Measurements from ENCODE around the gene TBC1D22A. TPM values are rescaled to one million over a fixed set of nuclear protein-coding genes. Genes with fewer than 3 reads are reported as not detected.
A peak's percentile ranks its signal among the peaks of the same experiment; 100 is the strongest.

TBC1D22A gene
- total RNA-seq, 4 donors from 2014 or later: 31.2 to 111 (median 41.8) TPM

- Histone ChIP-seq H3K36me3 (no peaks in the 10 kb centered on the region), H3K4me3 (no peak overlapping the region), H3K27me3 (no peaks in the 10 kb centered on the region), H3K9me3 (no peaks in the 10 kb centered on the region), H3K27ac (peak overlapping the region; percentile 59 to 70 (median 64)), H3K4me1 (peaks cover 11 to 61% (median 35%) of the 10 kb centered on the region in 4 donors)
- DNase-seq: no peak
- intact Hi-C loops (cut with DNase I; ENCODE audit: low total_unique reads) (no loop called here), in situ Hi-C loops (cut with MboI; ENCODE audit: low pct_ligation_motif_present in 1 of 4, low pct_unique_long_range_greater_than_20kb in 1 of 4, low sequenced_read_pairs in 3 of 4) (loop anchor here in 1 of 4 donors (25.0 kb wide), 1 partner anchor 208 kb away; no protein-coding TSS in a partner anchor)
- 63 to 64% methylated on average over 6 to 9 of the region's 9 CpGs for WGBS, 2 donors (ENCODE audit: low coverage in 1 of 2)
- TF ChIP-seq CTCF (IDR thresholded peaks at IDR 0.05) (no peak), POLR2A (IDR thresholded peaks at IDR 0.05) (no peak)
These were observed 8.3 kb downstream of the TBC1D22A start for GRCh38 chr22:46770726-46771125.

GRCh38 chr22:46773076-46773475, 10.6 kb downstream of the TBC1D22A start:
- in situ Hi-C loops (cut with MboI; ENCODE audit: low pct_ligation_motif_present in 1 of 4, low pct_unique_long_range_greater_than_20kb in 1 of 4, low sequenced_read_pairs in 3 of 4): loop anchor here in 1 of 4 donors (25.0 kb wide), 1 partner anchor 211 kb away; no protein-coding TSS in a partner anchor
- H3K4me3 ChIP-seq: no peak overlapping the region
- H3K4me1 ChIP-seq: peaks cover 24 to 62% (median 44%) of the 10 kb centered on the region in 4 donors
- TF ChIP-seq EP300 (IDR thresholded peaks at IDR 0.05; ENCODE audit: low read depth) (no peak), CTCF (IDR thresholded peaks at IDR 0.05) (no peak), POLR2A (IDR thresholded peaks at IDR 0.05) (no peak), POLR2AphosphoS5 (IDR thresholded peaks at IDR 0.05) (no peak)
- H3K36me3 ChIP-seq: no peaks in the 10 kb centered on the region
- intact Hi-C loops (cut with DNase I; ENCODE audit: low total_unique reads): no loop called here
- no peaks in the 10 kb centered on the region for H3K9me3 ChIP-seq
- peak overlapping the region in 3 of 4 donors; percentile 49 to 79 (median 58) for H3K27ac ChIP-seq
- WGBS, 2 donors (ENCODE audit: low coverage in 1 of 2): 98% methylated on average over 10 of the region's 10 CpGs; no CpG with 5 or more reads in 1 of the 2 donors
- H3K27me3 ChIP-seq: no peaks in the 10 kb centered on the region
- no peak for DNase-seq

GRCh38 chr22:46774253-46774979, 12.0 kb downstream of the TBC1D22A start:
- intact Hi-C loops (cut with DNase I; ENCODE audit: low total_unique reads) (no loop called here), in situ Hi-C loops (cut with MboI; ENCODE audit: low pct_ligation_motif_present in 1 of 4, low pct_unique_long_range_greater_than_20kb in 1 of 4, low sequenced_read_pairs in 3 of 4) (loop anchor here in 1 of 4 donors (25.0 kb wide), 1 partner anchor 212 kb away; no protein-coding TSS in a partner anchor)
- WGBS, 2 donors (ENCODE audit: low coverage in 1 of 2): 76 to 98% methylated on average over 7 to 24 of the region's 24 CpGs
- H3K27me3 ChIP-seq: no peaks in the 10 kb centered on the region
- DNase-seq: no peak
- TF ChIP-seq POLR2AphosphoS5 (IDR thresholded peaks at IDR 0.05): no peak
- TF ChIP-seq POLR2A (IDR thresholded peaks at IDR 0.05): no peak
- no peak for TF ChIP-seq CTCF (IDR thresholded peaks at IDR 0.05)
- TF ChIP-seq EP300 (IDR thresholded peaks at IDR 0.05; ENCODE audit: low read depth): no peak
- H3K9me3 ChIP-seq: no peaks in the 10 kb centered on the region
- H3K4me1 ChIP-seq: peaks cover 24 to 63% (median 43%) of the 10 kb centered on the region in 4 donors
- H3K4me3 ChIP-seq: peak overlapping the region in 1 of 4 donors; percentile 8
- no peaks in the 10 kb centered on the region for H3K36me3 ChIP-seq
- H3K27ac ChIP-seq: peak overlapping the region; percentile 49 to 79 (median 60)

- no peak overlapping the region for H3K4me3 ChIP-seq
- WGBS, 2 donors (ENCODE audit: low coverage in 1 of 2): 35 to 55% methylated on average over 7 to 20 of the region's 20 CpGs
- H3K27ac ChIP-seq: peak overlapping the region; percentile 49 to 79 (median 60)
- H3K27me3 ChIP-seq: no peaks in the 10 kb centered on the region
- TF ChIP-seq POLR2A (IDR thresholded peaks at IDR 0.05): no peak
- TF ChIP-seq EP300 (IDR thresholded peaks at IDR 0.05; ENCODE audit: low read depth): no peak
- TF ChIP-seq POLR2AphosphoS5 (IDR thresholded peaks at IDR 0.05): no peak
- TF ChIP-seq CTCF (IDR thresholded peaks at IDR 0.05): no peak
- intact Hi-C loops (cut with DNase I; ENCODE audit: low total_unique reads) (no loop called here), in situ Hi-C loops (cut with MboI; ENCODE audit: low pct_ligation_motif_present in 1 of 4, low pct_unique_long_range_greater_than_20kb in 1 of 4, low sequenced_read_pairs in 3 of 4) (loop anchor here in 1 of 4 donors (25.0 kb wide), 1 partner anchor 213 kb away; no protein-coding TSS in a partner anchor)
- H3K9me3 ChIP-seq: no peaks in the 10 kb centered on the region
- H3K36me3 ChIP-seq: no peaks in the 10 kb centered on the region
- peaks cover 24 to 64% (median 45%) of the 10 kb centered on the region in 4 donors for H3K4me1 ChIP-seq
- DNase-seq: no peak
These were observed 12.8 kb downstream of the TBC1D22A start for GRCh38 chr22:46774980-46775849.

Measured in transverse colon (tissue), 4 donors.